Gastroesophageal sphincter (tissue), 3 donors: ENCODE measurements around the gene MREG.

Experiments
- EP300 ChIP-seq: sonication (generic); formaldehyde crosslinking; IDR thresholded peaks from one replicate; pipeline ENCODE4 v1.6.1; 2017; ENCODE audit warnings: antibody characterized with exemption, mild to moderate bottlenecking
- POLR2A ChIP-seq, 2 donors: fragments of 450-650 bp; IDR thresholded peaks; one replicate each; pipeline ENCODE4 v1.6.1; 2017; ENCODE audit warnings: antibody characterized with exemption in 2 of 2, mild to moderate bottlenecking in 2 of 2, moderate library complexity in 1 of 2
- POLR2AphosphoS5 ChIP-seq: sonication (generic); formaldehyde crosslinking; IDR thresholded peaks from one replicate; pipeline ENCODE4 v1.6.1; 2017; ENCODE audit warnings: antibody characterized with exemption
- TF ChIP-seq, protein P1 (sequence below), 4 experiments: fragments of 200-600 bp in 2 of 4; fragments of 450-650 bp in 2 of 4; sonication (generic) in 1 of 4; IDR thresholded peaks; one replicate each; pipeline ENCODE4 v1.5.1; 2017 to 2019; ENCODE audit warnings: antibody characterized with exemption in 4 of 4, mild to moderate bottlenecking in 2 of 4, moderate library complexity in 2 of 4

DNA sequence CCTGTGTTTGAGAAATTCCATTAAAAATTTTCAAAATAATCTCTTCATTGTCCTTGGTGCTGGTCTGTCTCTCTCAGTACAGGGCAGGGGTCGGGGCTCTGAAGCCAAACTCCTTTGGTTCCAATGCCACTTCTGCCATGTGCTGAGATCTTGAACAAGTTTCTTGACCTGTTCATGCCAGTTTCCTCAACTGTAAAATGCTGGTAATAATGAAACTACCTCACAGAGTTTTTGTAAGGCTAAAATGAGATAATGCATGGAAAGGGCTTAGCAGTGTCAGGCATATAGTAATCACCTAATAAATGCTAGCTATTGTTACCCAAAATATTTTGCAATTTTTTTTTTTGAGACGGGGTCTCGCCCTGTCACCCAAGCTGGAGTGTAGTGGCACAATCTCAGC lies 16.9 kb upstream of the MREG start:
- TF ChIP-seq, protein P1, sequence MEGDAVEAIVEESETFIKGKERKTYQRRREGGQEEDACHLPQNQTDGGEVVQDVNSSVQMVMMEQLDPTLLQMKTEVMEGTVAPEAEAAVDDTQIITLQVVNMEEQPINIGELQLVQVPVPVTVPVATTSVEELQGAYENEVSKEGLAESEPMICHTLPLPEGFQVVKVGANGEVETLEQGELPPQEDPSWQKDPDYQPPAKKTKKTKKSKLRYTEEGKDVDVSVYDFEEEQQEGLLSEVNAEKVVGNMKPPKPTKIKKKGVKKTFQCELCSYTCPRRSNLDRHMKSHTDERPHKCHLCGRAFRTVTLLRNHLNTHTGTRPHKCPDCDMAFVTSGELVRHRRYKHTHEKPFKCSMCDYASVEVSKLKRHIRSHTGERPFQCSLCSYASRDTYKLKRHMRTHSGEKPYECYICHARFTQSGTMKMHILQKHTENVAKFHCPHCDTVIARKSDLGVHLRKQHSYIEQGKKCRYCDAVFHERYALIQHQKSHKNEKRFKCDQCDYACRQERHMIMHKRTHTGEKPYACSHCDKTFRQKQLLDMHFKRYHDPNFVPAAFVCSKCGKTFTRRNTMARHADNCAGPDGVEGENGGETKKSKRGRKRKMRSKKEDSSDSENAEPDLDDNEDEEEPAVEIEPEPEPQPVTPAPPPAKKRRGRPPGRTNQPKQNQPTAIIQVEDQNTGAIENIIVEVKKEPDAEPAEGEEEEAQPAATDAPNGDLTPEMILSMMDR (IDR thresholded peaks at IDR 0.05): no peak
- TF ChIP-seq POLR2A (IDR thresholded peaks at IDR 0.05) (no peak), POLR2AphosphoS5 (no peak), EP300 (no peak)
